K562 (cell line): ENCODE measurements around the gene PLSCR3. TPM values are rescaled to one million over a fixed set of nuclear protein-coding genes. Genes with fewer than 3 reads are reported as not detected.

ENCODE experiments used
- ATAC-seq: fragments of 200-7000 bp; cut with Tn5 transposase; 3 replicates; pipeline ENCODE4 v1.9.1; 2020; ENCODE audit warnings: moderate library complexity
- Bru-seq: library from RNA; stranded (reverse); fragments of 400-500 nt; gene quantifications from one replicate; lab custom pipeline; 2021; lab: Mats Ljungman, UMichigan
- BruChase-seq, 2 experiments: library from RNA; stranded (reverse); fragments of 400-500 nt; gene quantifications; one replicate each; lab custom pipeline; 2021; lab: Mats Ljungman, UMichigan
- BruUV-seq: library from RNA; stranded (reverse); fragments of 400-500 nt; replicated peaks from 2 replicates; lab custom pipeline; 2021; lab: Mats Ljungman, UMichigan
- CTCF ChIA-PET: fragments of 300-600 bp; formaldehyde crosslinking; extraction: SDS; loops from one replicate; lab custom pipeline; 2021; ENCODE audit warnings: low intra/inter-chr PET ratio; lab: Yijun Ruan, JAX
- POLR2A ChIA-PET: fragments of 300-600, 350-650 bp; sonication (Branson Sonifier 250); formaldehyde crosslinking; extraction: SDS; loops from one replicate; lab custom pipeline; 2021; ENCODE audit warnings: antibody characterized with exemption, inconsistent platforms; lab: Yijun Ruan, JAX
- DNase-seq, 4 experiments: peaks; one replicate each; pipeline versions ENCODE4 v3.0.0 to v3.0.0-alpha.2; 2011 to 2018; ENCODE audit warnings: low spot score in 3 of 4, mixed read lengths in 3 of 4; ENCODE audit errors: extremely low read depth in 1 of 4
- FAIRE-seq: peaks from 2 replicates; lab custom pipeline; 2011; peaks lifted over from hg19 to GRCh38; lab: Jason Lieb, UNC
- H2AFZ ChIP-seq: 2 replicates; pipeline ENCODE4 v1.6.0; 2011; ENCODE audit warnings: low read depth, low read length, control low read depth, inconsistent platforms
- H3K27ac ChIP-seq: fragments of 200-600 bp; 3 replicates; pipeline ENCODE4 v1.8.0; 2011; ENCODE audit warnings: low read depth, mild to moderate bottlenecking, control low read depth, inconsistent platforms, low read length, moderate library complexity, mixed read lengths; ENCODE audit errors: extremely low read depth
- H3K27me3 ChIP-seq, 2 experiments: fragments of 300-600 bp in 1 of 2; 2 replicates in 1 of 2; 3 replicates in 1 of 2; pipeline versions ENCODE4 v1.6.0 to v1.8.0; 2011; ENCODE audit warnings: inconsistent platforms in 2 of 2, low read length in 2 of 2, mild to moderate bottlenecking in 1 of 2, mixed read lengths in 1 of 2, moderate library complexity in 1 of 2; ENCODE audit not compliant: control insufficient read depth in 2 of 2, insufficient read depth in 2 of 2
- H3K36me3 ChIP-seq: fragments of 300-600 bp; 3 replicates; pipeline ENCODE4 v1.8.0; 2011; ENCODE audit warnings: mild to moderate bottlenecking, low read length, inconsistent platforms; ENCODE audit not compliant: control insufficient read depth, insufficient read depth
- H3K4me1 ChIP-seq, 2 experiments: fragments of 200-600 bp in 1 of 2; replicated peaks in 1 of 2; 2 replicates in 1 of 2; 3 replicates in 1 of 2; pipeline versions ENCODE4 v1.5.1 to v1.8.0; 2011; ENCODE audit warnings: inconsistent platforms in 2 of 2, low read length in 2 of 2, mild to moderate bottlenecking in 1 of 2, mixed read lengths in 1 of 2, moderate library complexity in 1 of 2; ENCODE audit not compliant: control insufficient read depth in 2 of 2, insufficient read depth in 2 of 2
- H3K4me2 ChIP-seq: 2 replicates; pipeline ENCODE4 v1.6.1; 2011; ENCODE audit warnings: low read length, control low read depth, inconsistent platforms, mixed read lengths; ENCODE audit not compliant: insufficient read depth
- H3K4me3 ChIP-seq: fragments of 200-600 bp; sonication (generic), shearing (Covaris generic); 2 replicates; pipeline ENCODE4 v1.5.1; 2016; ENCODE audit warnings: control low read depth, inconsistent platforms
- H3K79me2 ChIP-seq: fragments of 200-600 bp; 3 replicates; pipeline ENCODE4 v1.8.0; 2011; ENCODE audit warnings: low read length, inconsistent platforms; ENCODE audit not compliant: control insufficient read depth, insufficient read depth
- H3K9ac ChIP-seq, 2 experiments: 2 replicates each; pipeline versions ENCODE4 v1.6.0 to v1.6.1; 2011; ENCODE audit warnings: low read depth in 2 of 2, low read length in 2 of 2, control low read depth in 1 of 2, inconsistent platforms in 1 of 2, mild to moderate bottlenecking in 1 of 2, mixed read lengths in 1 of 2; ENCODE audit not compliant: insufficient read depth in 1 of 2
- H3K9me1 ChIP-seq: one replicate; pipeline ENCODE4 v1.6.0; 2011; ENCODE audit warnings: inconsistent platforms, mild to moderate bottlenecking, low read length, moderate library complexity; ENCODE audit not compliant: control insufficient read depth, insufficient read depth
- H3K9me3 ChIP-seq: replicated peaks from 2 replicates; pipeline ENCODE4 v1.5.1; 2011; ENCODE audit warnings: low read depth, low read length, inconsistent platforms; ENCODE audit not compliant: control insufficient read depth, insufficient read depth
- H4K20me1 ChIP-seq: replicated peaks from 2 replicates; pipeline ENCODE4 v1.6.1; 2011; ENCODE audit warnings: low read length, inconsistent platforms, mixed read lengths; ENCODE audit not compliant: control insufficient read depth, insufficient read depth
- CBX5 ChIP-seq: IDR thresholded peaks from 2 replicates; pipeline ENCODE4 v1.6.1; 2014; ENCODE audit warnings: low read depth, borderline replicate concordance
- CREM ChIP-seq: IDR thresholded peaks from 2 replicates; pipeline ENCODE4 v1.6.1; 2014; ENCODE audit warnings: antibody characterized with exemption, low read depth
- CSDE1 ChIP-seq, 2 experiments: fragments of 450-650 bp; IDR thresholded peaks; 2 replicates each; pipeline ENCODE4 v1.6.1; 2016; ENCODE audit warnings: mild to moderate bottlenecking in 1 of 2
- ILK ChIP-seq: fragments of 450-650 bp; IDR thresholded peaks from 2 replicates; pipeline ENCODE4 v1.6.1; 2016; ENCODE audit warnings: missing genetic modification characterization, low read depth, mild to moderate bottlenecking, missing compliant biosample characterization, moderate library complexity, borderline replicate concordance
- KLF6 ChIP-seq: fragments of 250-450 bp; sonication (Bioruptor Pico); IDR thresholded peaks from 2 replicates; pipeline ENCODE4 v1.4.0; 2020; ENCODE audit warnings: mild to moderate bottlenecking, moderate library complexity, borderline replicate concordance
- MCM5 ChIP-seq: fragments of 450-650 bp; IDR thresholded peaks from 2 replicates; pipeline ENCODE4 v1.6.1; 2016; ENCODE audit warnings: low read depth
- MTA1 ChIP-seq: fragments of 450-650 bp; IDR thresholded peaks from 2 replicates; pipeline ENCODE4 v1.6.1; 2017; ENCODE audit warnings: borderline replicate concordance
- SIN3A ChIP-seq, 2 experiments: fragments of 150-350 bp in 1 of 2; IDR thresholded peaks; 2 replicates each; pipeline ENCODE4 v1.6.1; 2011 to 2016; ENCODE audit warnings: borderline replicate concordance in 2 of 2, low read depth in 2 of 2, low read length in 2 of 2, mild to moderate bottlenecking in 2 of 2, moderate library complexity in 2 of 2; ENCODE audit not compliant: control insufficient read depth in 1 of 2
- SIN3B ChIP-seq: fragments of 450-650 bp; IDR thresholded peaks from 2 replicates; pipeline ENCODE4 v1.6.1; 2017; ENCODE audit warnings: low read depth, mild to moderate bottlenecking, moderate library complexity
- SMAD4 ChIP-seq: fragments of 250-450 bp; sonication (Bioruptor Pico); conservative IDR thresholded peaks from 2 replicates; pipeline ENCODE4 v1.8.0; 2021; ENCODE audit warnings: inconsistent platforms, mild to moderate bottlenecking, moderate library complexity
- ZBED1 ChIP-seq: IDR thresholded peaks from 2 replicates; pipeline ENCODE4 v1.6.1; 2014
- ZNF121 ChIP-seq: sonication (generic); formaldehyde crosslinking; conservative IDR thresholded peaks from 2 replicates; pipeline ENCODE4 v1.8.0; 2022; ENCODE audit warnings: missing genetic modification reagents
- ZNF197 ChIP-seq: fragments of 200-800 bp; sonication (Bioruptor generic); IDR thresholded peaks from 2 replicates; pipeline ENCODE4 v1.6.1; 2016; ENCODE audit warnings: low read depth, missing genetic modification characterization, missing compliant biosample characterization
- ZNF224 ChIP-seq: sonication (generic); formaldehyde crosslinking; IDR thresholded peaks from 2 replicates; pipeline ENCODE4 v1.8.0; 2022; ENCODE audit warnings: mild to moderate bottlenecking, missing genetic modification reagents
- ZNF436 ChIP-seq: fragments of 250-450, 450-650 bp; sonication (Bioruptor Pico); formaldehyde crosslinking; IDR thresholded peaks from 2 replicates; pipeline ENCODE4 v1.7.0; 2020; ENCODE audit warnings: mild to moderate bottlenecking
- ZNF445 ChIP-seq: fragments of 250-450 bp; sonication (Bioruptor Pico); IDR thresholded peaks from 2 replicates; pipeline ENCODE4 v1.4.0; 2020; ENCODE audit warnings: low read depth, mild to moderate bottlenecking, moderate library complexity
- WGBS: fragments of 100-300 bp; shearing (Covaris generic); methylation state at CpG from one replicate; pipeline ENCODE4 v1.1.6; 2016; ENCODE audit warnings: low coverage, mixed read lengths; ENCODE audit not compliant: insufficient coverage; ENCODE audit errors: missing lambda C conversion rate; 5-methylcytosine and 5-hydroxymethylcytosine counted together
- in situ Hi-C: fragments of 300-500 bp; cut with MboI; formaldehyde crosslinking; loops from 4 replicates; pipeline ENCODE4 v1.15.0; 2018; ENCODE audit warnings: inconsistent platforms, mixed read lengths
- intact Hi-C: fragments of 100-400 bp; cut with micrococcal nuclease; formaldehyde crosslinking; loops from 2 replicates; pipeline ENCODE4 v1.14.2; 2022
- long read RNA-seq, 3 experiments: library from polyadenylated mRNA in 2 of 3; library from RNA in 1 of 3; unstranded in 2 of 3; stranded (forward) in 1 of 3; transcript quantifications; one replicate each; pipeline ENCODE4 v2.0.0, GENCODE V29; 2019 to 2022
- polyA minus RNA-seq, 3 experiments: library from RNA; depleted of rRNA, polyadenylated mRNA; stranded (reverse); fragments of >200 nt; gene quantifications; 2 replicates each; pipeline ENCODE4 v1.2.3, GENCODE V29; 2011
- polyA plus RNA-seq, 8 experiments: library from polyadenylated mRNA; depleted of rRNA in 4 of 8; stranded (reverse) in 5 of 8; unstranded in 3 of 8; fragments of >200 nt; fragmentation: Nextera tagmentation in 2 of 8; fragmentation: Illumina TruSeq in 1 of 8; extraction: Ambion mirVana in 2 of 8; extraction: Trizol in 1 of 8; gene quantifications; 2 replicates each; pipeline versions ENCODE4 v1.2.1 to v1.2.3, GENCODE V29; 2011 to 2014; ENCODE audit warnings: inconsistent platforms in 1 of 8, missing spikeins in 1 of 8
- total RNA-seq, 7 experiments: library from RNA; depleted of rRNA in 6 of 7; stranded (reverse); fragments of >200 nt in 6 of 7; fragmentation: Illumina TruSeq in 2 of 7; extraction: Trizol in 2 of 7; gene quantifications; 2 replicates each; pipeline versions ENCODE4 v1.2.1 to v1.2.3, GENCODE V29; 2011 to 2021; ENCODE audit warnings: low replicate concordance in 1 of 7

The PLSCR3 gene
- total RNA-seq (2011; cell fraction: chromatin; rRNA removed; ENCODE audit: low replicate concordance): 5.0 and 18.4 TPM in 2 replicates
- total RNA-seq (2011; cell fraction: nucleolus; rRNA removed): 13.3 and 16.2 TPM in 2 replicates
- total RNA-seq (2011; cell fraction: nucleoplasm; rRNA removed): 11.7 and 13.0 TPM in 2 replicates
- total RNA-seq (2014; rRNA removed) (9.6 and 12.5 TPM in 2 replicates), total RNA-seq (2014; rRNA removed; fragmentation: Illumina TruSeq; extraction: Trizol) (1.5 and 3.2 TPM in 2 replicates), total RNA-seq (2015; rRNA removed; fragmentation: Illumina TruSeq; extraction: Trizol) (3.2 and 4.4 TPM in 2 replicates), total RNA-seq (2021) (12.1 and 13.8 TPM in 2 replicates), polyA plus RNA-seq (2011; rRNA removed) (4.5 and 6.9 TPM in 2 replicates), polyA plus RNA-seq (2014; fragmentation: Illumina TruSeq; extraction: Trizol) (16.0 and 16.8 TPM in 2 replicates), polyA plus RNA-seq (2014; fragmentation: Nextera tagmentation; extraction: Ambion mirVana) (1 to 10 TPM; 3.2 to 3.3 TPM), polyA plus RNA-seq (2014; rRNA removed) (12.8 and 15.7 TPM in 2 replicates), polyA minus RNA-seq (2011; rRNA and poly(A)+ RNA removed) (1.7 and 2.7 TPM in 2 replicates), Bru-seq, nascent RNA (percentile 38 among the genes with signal in this experiment), BruChase-seq, experiment 1, labeled RNA remaining after a 2-hour chase (percentile 29 among the genes with signal in this experiment), BruChase-seq, experiment 2, labeled RNA remaining after a 6-hour chase (not detected)
- polyA plus RNA-seq (2011; cell fraction: cytosol; rRNA removed): 11.0 and 27.3 TPM in 2 replicates
- polyA plus RNA-seq (2011; cell fraction: nucleus; rRNA removed): 18.9 and 31.4 TPM in 2 replicates
- 11.5 and 16.8 TPM in 2 replicates for polyA plus RNA-seq (2012)
- 5.7 and 6.5 TPM in 2 replicates for polyA minus RNA-seq (2011; cell fraction: cytosol; rRNA and poly(A)+ RNA removed)
- 4.6 and 4.8 TPM in 2 replicates for polyA minus RNA-seq (2011; cell fraction: nucleus; rRNA and poly(A)+ RNA removed)
- long read RNA-seq, experiment 1, partial matches to known transcripts: 1 of 12 reads
- long read RNA-seq, experiment 1, other reads (novel, unspliced or antisense): 8 of 12 reads
- long read RNA-seq, experiment 2, partial matches to known transcripts: 2 of 16 reads
- long read RNA-seq, experiment 2, other reads (novel, unspliced or antisense): 8 of 16 reads
- long read RNA-seq, experiment 3, partial matches to known transcripts: 0 of 6 reads
- long read RNA-seq, experiment 3, other reads (novel, unspliced or antisense): 3 of 6 reads

- ATAC-seq (peak; percentile 97), FAIRE-seq (peak; percentile 77), DNase-seq (peak; percentile 84 to 91 (median 88))
- Histone ChIP-seq H3K4me1 (peaks cover 3 to 24% of the 10 kb centered on the region in 2 experiments; a peak in 4 of 5 replicates), H3K27me3 (no peaks in the 10 kb centered on the region), H3K9ac (peak within 1 kb of the TSS; percentile 75 to 97), H3K9me3 (no peaks in the 10 kb centered on the region), H4K20me1 (no peaks in the 10 kb centered on the region), H2AFZ (peak within 1 kb of the TSS; percentile 84), H3K4me2 (peak within 1 kb of the TSS; percentile 74), H3K4me3 (peak within 1 kb of the TSS; percentile 68), H3K9me1 (no peaks in the 10 kb centered on the region), H3K79me2 (no peaks in the 10 kb centered on the region), H3K36me3 (no peaks in the 10 kb centered on the region), H3K27ac (peak within 1 kb of the TSS; percentile 79)
- TSS peak; percentile 78 for BruUV-seq
- in situ Hi-C loops: no loop called here
- intact Hi-C loops: no loop called here
- 2% methylated on average over 11 of the region's 71 CpGs for WGBS
- ChIA-PET POLR2A (interaction anchor here (0.6 kb wide), 2 partner anchors 52 to 91 kb away, joined by 3 to 4 read pairs; no protein-coding TSS in a partner anchor), CTCF (interaction anchor here (0.6 kb wide), 1 partner anchor 98 kb away, joined by 3 read pairs; no protein-coding TSS in a partner anchor)
- TF ChIP-seq ZBED1 (no peak), ZNF224 (no peak), KLF6 (CRISPR knock-in tag) (no peak), CREM (peak; percentile 38), SMAD4 (peak; percentile 33; the same call in 1 of the 2 replicates), ZNF445 (no peak), ZNF436 (CRISPR knock-in tag) (no peak), MCM5 (no peak), SIN3A (IDR thresholded peaks at IDR 0.05; ENCODE audit: borderline replicate concordance in 2 of 2, control insufficient read depth in 1 of 2, low read depth in 2 of 2, low read length in 2 of 2) (peak in 1 of 2 experiments; percentile 38; a peak in 1 of 4 replicates), ILK (tag) (no peak), CBX5 (no peak), SIN3B (no peak), MTA1 (no peak), ZNF197 (CRISPR knock-in tag) (no peak), ZNF121 (CRISPR knock-in tag) (no peak), CSDE1 (IDR thresholded peaks at IDR 0.05) (no peak)
Measured at GRCh38 chr17:7394452-7395191, at the start of gene PLSCR3. Gene PLSCR3, minus strand, starts transcription at chr17:7394525. Its CDS starts 415 bp downstream, at chr17:7394110.
